CD1c-positive myeloid dendritic cell (primary cell): ENCODE measurements around the gene PCDH9.

Source experiments
- DNase-seq: peaks from one replicate; pipeline ENCODE4 v3.0.0-alpha.2; 2016; ENCODE audit errors: extremely low spot score

PCDH9 gene

DNA sequence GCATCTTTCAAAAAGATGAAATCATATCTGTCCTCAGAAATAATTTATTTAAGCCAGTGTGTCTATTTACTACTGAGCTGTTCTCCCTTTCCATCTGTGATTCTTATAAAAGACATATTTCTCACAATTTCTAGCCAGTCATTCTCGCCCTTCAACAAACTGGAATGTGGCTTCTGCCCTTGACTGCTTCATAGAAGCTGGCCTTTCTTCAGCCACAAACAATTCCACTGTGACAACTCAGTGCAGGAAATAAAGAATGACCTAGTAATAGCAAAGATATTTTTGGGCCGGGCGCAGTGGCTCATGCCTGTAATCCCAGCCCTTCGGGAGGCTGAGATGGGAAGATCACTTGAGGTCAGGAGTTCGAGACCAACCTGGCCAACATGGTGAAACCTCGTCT lies 655.5 kb downstream of the PCDH9 start:
- DNase-seq, result no peak

DNA sequence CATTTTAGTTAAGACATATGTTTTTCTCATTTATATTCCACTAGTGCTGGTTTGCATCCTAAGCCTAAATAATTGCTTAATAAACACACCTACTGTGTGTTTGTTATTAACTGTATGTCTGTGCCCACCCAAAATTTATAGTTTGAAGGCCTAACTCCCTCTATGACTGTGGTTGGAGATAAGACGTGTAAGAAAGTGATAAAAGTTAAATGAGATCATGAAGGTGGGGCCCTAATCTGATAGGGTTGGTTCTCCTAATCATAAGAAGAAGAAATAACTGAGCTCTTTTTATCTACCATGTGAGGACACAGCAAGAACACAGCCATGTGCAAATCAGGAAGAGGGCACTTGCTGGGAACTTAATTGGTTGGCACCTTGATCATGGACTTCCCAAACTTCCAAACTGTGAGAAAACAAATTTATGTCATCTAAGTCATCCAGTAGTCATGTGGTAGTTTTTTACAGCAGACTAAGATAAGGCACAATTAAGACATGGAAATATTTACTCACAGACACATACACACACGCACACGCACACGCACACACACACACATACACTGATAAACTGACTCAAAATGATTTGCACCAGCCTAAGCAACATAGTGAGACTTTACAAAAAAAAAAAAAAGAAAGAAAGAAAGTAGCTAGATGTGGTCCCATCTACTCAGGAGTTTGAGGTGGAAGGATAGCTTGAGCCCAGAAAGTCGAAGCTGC lies 662.1 kb downstream of the PCDH9 start:
- no peak for DNase-seq

DNA sequence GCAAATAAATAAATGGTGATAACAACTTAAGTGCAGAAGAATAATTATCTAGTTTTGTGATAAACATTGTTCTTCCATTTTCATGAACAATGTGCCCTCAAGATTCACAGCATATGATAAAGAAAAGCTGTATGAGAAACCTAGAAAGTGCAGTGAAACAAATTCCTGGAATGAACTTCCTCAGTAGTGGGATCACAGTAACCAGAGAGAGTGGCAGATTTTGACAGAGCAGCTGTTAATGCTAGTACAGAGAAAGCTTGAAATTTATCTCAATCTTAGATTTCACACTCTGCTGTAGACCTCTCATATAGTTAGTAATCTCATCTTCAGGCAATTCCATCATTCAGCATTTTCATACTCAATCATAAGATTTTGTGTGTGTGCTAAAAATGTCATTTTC lies 664.9 kb downstream of the PCDH9 start:
- DNase-seq, result no peak

DNA sequence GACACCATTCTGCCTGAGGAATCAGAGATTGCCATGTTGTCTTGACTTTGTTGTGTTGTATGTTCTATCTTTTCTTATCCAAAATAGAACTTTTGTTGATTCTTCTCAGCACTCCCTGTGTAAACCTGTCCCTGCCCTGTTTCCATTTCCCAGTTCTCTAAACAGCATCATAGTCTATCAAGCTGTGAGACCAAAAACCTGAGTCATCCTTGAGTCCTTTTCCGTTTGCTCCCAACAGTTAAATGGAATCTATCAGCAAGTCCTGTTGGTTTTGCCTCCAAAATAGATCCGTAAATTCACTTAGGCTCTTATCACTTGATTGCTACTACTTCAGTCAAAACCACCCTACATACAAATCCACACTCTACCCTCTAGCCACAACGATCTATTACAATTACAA lies 667.1 kb downstream of the PCDH9 start:
- DNase-seq, result no peak

DNA sequence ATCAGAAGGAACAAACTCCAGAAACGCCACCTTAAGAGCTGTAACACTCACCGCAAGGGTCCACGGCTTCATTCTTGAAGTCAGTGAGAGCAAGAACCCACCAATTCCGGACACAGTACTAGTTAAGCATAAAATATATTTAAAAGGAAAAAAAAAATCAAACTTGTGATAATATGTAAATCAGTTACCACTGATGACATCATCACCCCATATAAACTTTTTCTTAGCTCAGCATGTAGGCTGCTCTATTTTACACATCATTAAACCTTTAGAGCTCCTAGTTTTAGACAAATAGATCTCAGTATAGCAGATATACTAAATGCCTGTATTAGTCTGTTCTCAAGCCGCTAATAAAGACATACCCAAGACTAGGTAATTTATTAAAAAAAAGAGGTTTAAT lies 668.1 kb downstream of the PCDH9 start:
- DNase-seq, result no peak

DNA sequence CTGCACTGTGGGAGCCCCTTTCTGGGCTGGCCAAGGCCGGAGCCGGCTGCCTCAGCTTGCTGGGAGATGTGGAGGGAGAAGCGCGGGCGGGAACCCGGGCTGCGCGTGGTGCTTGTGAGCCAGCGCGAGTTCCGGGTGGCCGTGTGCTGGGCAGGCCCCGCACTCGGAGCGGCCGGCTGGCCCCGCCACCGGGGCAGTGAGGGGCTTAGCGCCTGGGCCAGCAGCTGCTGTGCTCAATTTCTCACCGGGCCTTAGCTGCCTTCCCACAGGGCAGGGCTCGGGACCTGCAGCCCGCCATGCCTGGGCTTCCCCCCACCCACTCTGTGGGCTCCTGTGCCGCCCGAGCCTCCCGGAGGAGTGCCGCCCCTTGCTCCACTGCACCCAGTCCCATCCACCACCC lies 669.1 kb downstream of the PCDH9 start:
- no peak for DNase-seq

DNA sequence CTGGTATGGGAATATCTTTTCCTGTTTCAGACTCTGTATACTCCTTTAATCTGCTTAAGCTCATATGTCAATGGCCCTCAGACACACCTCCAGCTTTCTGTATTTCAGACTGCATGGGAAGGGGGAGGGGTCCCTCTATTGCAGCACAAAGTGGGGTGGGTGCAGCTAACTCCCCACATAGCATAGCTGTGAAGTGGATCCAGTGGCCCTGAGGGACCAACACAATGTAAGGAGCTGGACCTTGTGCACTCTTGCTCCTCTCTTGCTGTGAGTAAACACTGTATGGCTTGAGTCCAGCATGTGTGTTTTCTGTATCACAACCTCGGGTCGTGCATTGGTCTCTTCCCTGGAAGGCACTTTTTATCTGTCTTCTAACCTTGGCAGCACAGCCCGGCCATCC lies 669.9 kb downstream of the PCDH9 start:
- DNase-seq, result no peak

DNA sequence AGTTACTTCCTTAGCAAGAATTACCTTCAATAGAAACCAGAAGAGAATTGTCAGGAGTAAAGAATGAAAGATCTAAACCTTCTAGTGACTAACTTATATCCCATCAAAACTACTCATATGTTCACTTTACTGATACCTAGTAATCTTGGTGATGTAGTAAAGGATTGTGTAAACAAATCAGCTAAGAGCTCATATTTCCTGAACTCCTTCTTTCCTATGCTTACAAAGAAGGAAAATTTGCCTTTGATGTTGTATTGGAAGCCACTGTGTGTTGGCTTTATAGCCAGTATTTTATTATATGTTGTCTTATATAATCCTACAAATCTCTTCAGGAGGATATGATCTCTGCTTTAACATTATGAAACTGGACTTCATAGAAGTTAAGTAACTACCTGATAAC lies 671.0 kb downstream of the PCDH9 start:
- DNase-seq, result no peak

DNA sequence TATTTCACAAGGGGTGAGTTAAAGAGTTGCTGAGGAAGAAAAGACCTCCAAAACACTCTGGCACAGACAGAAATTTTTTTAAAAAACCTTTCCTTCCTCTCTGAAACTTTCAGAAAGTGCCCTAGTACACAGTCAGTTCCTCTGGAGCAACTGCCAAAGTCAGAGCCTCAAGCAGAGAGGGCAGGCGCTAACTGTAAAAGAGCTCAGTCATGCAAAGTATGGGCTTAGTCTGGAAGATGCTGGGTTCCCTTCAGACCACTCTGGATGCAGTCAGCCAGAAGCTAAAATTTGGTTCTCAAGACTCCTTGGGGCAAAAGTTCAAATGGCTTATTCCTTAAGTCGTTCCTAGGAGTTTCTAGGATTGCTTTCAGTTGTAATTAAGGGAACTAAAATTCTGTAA lies 671.6 kb downstream of the PCDH9 start:
- no peak for DNase-seq

DNA sequence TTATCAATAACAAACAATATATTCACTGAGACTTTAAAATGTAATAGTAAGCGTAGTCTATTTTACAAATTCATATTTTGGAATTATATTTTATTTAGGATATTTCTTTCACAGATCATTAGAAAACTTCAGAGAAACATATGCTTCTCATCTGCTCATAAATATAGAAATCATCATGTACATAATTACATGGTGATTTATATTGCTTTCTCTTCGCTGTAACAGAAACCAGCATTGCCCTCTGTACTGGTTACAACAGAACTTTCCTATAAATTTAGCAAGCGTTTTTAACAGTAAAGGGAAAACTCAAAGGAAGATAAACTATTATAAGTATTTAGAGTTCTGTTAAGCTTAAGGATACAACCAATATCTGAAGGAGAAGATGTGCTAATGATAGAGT lies 672.8 kb downstream of the PCDH9 start:
- no peak for DNase-seq

DNA sequence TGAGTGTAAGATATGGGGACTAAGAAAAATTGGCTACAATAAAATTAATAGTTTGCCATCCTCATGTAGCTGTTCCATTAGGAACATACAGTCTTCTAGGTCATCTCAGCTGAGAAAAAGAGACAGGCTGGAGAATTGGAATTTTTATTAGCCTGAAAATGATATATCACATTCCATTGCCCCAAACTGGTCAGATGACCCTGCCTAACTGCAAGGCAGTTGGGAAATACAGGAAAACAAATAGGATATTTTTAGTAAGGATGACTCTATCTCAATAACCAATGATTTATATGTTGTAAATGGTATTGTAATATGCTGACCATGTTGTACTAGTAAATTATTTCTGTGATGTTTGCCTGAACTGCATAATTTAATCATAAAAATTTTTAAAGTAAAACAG lies 673.8 kb downstream of the PCDH9 start:
- no peak for DNase-seq

DNA sequence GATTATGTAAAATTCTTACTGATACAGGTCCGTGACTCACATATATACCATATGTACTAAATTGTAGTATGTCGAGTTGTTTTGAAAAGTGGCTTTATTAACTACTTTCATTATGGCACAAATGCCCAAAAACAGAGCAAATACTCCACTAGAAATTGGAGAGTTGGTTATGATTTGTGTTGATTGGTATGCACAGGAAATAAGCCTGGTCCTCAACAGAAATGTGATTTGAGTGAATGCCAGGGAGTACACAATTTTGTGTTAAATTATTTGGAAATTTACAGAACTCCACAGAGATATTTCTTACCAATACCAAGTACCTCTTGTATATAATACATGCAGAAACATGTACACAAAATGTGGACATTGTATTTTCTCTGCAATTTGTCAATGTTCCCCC lies 676.7 kb downstream of the PCDH9 start:
- no peak for DNase-seq

DNA sequence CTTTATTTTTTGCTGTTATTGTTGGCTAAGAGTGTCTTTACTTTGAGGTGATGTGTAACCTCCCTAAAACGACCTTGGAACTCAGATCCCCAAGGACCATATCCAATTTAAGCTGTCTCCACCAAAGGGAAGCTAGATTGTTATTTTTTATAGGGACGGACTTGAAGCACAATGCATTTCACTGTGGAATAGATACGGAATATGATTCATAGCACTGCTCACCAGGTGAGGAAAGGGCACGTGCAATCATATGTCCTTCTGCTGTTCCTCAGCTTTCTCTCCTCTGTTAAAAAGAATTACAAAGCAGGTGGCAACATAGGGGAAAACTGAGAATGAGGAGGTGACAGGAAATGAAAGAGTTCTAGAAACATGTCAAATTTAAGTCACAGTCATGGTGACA lies 679.0 kb downstream of the PCDH9 start:
- no peak for DNase-seq

DNA sequence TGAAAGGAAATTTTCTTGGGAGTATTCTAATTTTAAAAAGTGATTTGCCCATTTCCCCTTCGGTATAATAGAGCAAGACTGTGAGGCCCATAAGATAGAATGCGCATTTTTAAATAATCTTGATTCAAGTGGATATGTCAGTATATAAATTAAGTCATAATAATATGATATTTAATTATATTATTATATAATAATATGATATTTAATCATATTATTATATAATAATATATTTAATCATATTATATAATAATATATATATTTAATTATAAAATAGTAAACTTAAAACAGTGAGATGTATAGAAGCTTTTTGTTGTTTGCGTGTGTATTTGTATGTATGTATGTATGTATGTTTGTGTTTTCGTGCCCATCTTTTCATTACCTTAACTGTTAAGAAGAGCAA lies 682.5 kb downstream of the PCDH9 start:
- DNase-seq, result no peak

DNA sequence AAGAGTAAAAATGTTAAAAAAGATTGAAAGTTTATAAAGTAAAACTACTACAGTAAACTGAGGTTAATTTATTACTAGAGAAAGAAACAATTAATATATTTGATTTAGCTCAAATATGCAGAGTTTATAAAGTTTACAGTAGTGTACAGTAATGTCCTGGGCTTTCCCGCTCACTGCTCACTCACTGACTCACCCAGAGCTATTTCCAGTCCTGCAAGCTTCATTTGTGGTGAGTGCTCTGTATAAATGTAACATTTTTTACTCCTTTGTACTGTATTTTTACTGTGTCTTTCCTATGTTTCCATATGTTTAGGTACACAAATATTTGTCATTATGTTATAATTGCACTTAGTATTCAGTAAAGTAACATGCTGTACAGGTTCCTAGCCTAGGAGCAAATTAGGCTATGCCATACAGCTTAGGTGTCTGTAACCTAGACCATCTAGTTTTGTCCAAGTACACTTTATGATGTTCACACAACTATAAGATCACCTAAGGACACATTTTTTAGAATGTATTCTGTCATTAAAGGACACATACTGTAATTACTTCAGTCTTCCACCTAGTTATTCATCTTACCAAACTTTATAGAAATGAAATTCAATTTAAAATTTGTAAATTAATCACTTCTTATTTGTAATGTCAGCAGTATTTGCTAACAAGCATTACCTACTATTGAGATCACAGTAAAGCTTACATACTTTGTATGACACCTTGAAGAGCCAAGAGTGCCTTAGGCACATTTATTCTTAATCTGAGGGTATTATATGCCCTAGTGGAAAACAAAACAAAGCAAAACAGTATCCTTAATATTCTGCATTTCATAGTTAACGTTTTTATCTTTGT lies 683.4 kb downstream of the PCDH9 start:
- DNase-seq, result no peak

DNA sequence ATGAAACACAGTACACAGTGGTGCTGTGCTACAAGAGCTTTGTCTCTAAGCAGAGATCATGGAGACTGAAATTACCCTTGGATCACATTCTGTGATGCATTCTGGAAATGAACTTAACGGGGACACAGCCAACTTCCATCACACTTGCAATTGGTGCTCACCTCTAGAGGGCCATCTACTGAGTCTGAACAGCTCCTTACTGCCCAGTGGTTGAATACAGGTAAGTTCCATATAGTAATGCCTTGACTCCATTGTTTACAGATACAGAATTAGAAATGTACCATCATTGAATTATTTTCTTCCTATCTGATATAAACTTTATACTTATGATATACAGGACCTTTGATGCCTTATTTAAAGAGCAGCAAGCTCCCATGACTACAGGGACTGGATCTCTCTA lies 686.4 kb downstream of the PCDH9 start:
- DNase-seq, result no peak

DNA sequence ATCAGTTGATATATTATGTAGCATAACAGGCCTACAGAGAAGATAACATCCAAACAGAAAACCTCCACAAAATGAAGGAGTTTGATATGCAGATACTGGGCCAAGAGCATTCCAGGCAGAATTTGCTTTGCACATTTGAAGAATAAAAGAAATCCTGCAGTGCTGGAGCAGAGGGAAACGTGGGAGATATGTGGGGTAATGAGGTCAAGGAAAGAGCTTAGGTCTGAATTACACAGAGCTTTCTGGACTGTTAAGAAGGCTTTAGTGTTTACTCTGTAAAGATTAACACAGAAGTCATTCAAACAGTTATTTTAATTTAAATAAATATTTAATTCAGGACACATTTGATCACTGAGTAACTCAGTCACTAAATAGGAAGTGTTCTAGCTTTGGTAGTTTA lies 692.7 kb downstream of the PCDH9 start:
- no peak for DNase-seq

DNA sequence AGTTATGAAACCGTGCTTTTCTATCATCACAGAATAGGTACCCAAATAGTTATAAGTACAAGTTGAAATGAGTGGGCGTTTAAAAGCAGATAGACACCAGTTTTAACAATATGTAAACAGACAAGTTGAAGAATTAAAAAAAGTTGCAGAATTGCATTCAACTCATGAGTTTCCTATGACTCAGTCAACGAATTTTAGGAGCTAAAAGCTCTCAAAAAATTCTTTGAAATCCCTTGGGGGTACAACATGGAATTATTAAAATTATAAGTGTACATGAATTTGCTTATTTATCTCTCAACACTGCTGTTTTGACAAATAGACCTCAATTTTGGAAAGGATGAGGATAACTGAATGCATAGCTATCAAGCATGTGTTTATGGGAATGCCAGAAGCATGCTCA lies 693.4 kb downstream of the PCDH9 start:
- no peak for DNase-seq

DNA sequence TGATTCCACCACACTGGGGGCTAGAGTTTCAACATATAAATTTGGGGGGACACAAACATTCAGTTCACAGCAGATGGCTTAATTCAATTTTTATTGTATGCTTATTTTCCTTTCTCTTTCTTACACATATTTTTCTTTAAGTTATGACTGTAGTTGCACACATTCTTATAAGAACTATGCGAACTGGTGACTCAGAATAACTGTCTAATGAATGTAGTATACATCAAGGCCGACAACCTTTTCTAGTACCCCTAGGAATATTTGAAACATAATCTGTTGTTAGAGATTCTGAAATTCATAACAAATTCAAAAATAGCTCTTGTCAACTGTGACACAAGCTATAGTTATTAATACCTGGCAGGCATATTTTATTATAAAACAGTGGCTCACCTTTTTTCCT lies 695.6 kb downstream of the PCDH9 start:
- no peak for DNase-seq

DNA sequence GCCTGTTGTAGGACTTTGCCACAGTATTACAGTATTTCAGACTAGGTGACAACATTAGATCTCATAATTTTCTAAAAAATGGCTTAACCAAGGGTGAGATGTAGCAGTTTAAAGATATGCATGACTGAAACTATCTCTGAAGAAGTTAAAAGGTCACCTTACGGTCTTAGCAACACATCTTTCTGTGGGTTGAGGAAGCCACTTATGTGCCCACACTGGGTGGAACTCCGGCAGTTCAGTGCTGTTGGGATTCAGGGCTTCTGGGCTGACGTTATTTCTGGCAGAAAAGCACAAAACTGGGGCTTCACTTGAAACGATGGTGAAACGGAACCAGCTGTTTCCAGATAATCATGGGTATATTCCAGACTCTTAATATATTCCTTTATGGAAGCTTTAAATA lies 697.3 kb downstream of the PCDH9 start:
- no peak for DNase-seq

DNA sequence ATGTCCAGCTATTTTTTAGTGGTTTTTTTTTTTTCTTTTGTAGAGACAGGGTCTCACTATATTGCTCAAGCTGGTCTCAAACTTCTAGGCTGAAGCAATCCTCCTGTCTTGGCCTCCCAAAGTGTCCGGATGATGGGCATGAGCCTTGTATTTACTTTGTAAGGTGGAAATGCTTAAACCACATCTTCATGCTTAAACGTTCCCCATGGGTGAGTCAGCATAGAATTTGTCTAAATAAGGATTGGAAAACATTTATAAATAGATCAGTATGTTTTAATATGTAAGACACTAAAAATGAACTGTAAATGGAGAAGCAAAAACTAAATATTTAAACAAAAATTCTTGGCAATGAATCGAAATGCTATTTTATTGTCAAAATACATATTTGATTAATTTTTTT lies 698.0 kb downstream of the PCDH9 start:
- no peak for DNase-seq

DNA sequence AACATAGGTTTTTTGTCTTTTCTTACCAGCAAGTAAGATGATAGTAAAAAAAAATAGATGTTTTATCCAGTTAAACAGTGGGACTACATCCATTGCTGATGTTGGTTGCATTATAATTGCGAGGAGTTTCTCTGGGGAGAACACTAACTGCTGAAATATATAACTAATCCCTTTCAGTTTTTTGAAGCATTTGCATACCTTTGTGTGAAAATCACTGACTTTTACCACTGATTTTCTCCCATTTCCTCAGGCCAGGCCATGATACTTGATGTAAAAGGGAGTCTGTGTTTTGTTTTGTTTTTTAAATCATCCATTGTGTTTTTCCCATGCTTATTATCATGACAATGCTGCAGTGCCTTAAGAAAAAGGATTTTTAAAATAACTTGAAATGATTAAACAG lies 699.5 kb downstream of the PCDH9 start:
- no peak for DNase-seq

DNA sequence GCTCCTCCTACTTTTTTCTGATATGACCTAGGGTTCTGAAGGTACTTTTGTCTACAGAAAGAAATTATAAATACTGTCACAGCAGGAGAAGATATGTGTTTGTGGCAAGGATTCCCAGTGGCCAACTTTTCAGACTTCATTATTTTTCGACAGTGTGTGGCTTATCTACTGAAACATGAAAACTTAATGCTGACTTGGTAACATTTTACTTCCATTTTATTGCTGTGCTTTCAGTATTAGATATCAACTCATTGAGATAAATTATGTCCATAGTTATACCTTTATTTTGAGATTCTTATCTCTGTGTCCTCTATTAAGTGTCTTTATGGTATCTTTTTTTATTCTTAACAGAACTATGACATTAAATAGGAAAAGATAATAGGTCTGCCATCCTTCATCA lies 700.0 kb downstream of the PCDH9 start:
- DNase-seq, result no peak
